Bronchial epithelial cell (primary cell): Measurements from ENCODE around the gene MTRR. TPM values are rescaled to one million over a fixed set of nuclear protein-coding genes. Genes with fewer than 3 reads are reported as not detected.
"Not testable (repeated sequence)": the region's sequence is repeated elsewhere in the genome, so short reads cannot be mapped to it uniquely, and the experiment has no call there.

Experiments used
- DNase-seq: peaks from one replicate; pipeline ENCODE4 v3.0.0-alpha.2; 2010; ENCODE audit warnings: low read depth
- FAIRE-seq: peaks from 2 replicates; lab custom pipeline; 2011; peaks lifted over from hg19 to GRCh38; lab: Jason Lieb, UNC
- H3K27me3 ChIP-seq: 2 replicates; pipeline ENCODE4 v1.5.1; 2011; ENCODE audit warnings: low read length; ENCODE audit not compliant: control insufficient read depth, insufficient read depth
- H3K36me3 ChIP-seq: 2 replicates; pipeline ENCODE4 v1.5.1; 2011; ENCODE audit warnings: low read length; ENCODE audit not compliant: control insufficient read depth, insufficient read depth
- H3K4me3 ChIP-seq: 2 replicates; pipeline ENCODE4 v1.5.1; 2011; ENCODE audit warnings: mild to moderate bottlenecking, low read depth, low read length, control low read depth
- total RNA-seq: library from RNA; depleted of rRNA; stranded (reverse); fragments of >200 nt; gene quantifications from 2 replicates; pipeline ENCODE4 v1.2.1, GENCODE V29; 2014
- TF ChIP-seq, protein P1 (sequence below): IDR thresholded peaks from 2 replicates; pipeline ENCODE4 v1.5.1; 2011; ENCODE audit warnings: mild to moderate bottlenecking, moderate library complexity, low read length, control low read depth, inconsistent platforms; ENCODE audit not compliant: insufficient read depth, severe bottlenecking

The MTRR gene
- total RNA-seq, 1 donor from 2014 or later = 29.2 TPM

DNA sequence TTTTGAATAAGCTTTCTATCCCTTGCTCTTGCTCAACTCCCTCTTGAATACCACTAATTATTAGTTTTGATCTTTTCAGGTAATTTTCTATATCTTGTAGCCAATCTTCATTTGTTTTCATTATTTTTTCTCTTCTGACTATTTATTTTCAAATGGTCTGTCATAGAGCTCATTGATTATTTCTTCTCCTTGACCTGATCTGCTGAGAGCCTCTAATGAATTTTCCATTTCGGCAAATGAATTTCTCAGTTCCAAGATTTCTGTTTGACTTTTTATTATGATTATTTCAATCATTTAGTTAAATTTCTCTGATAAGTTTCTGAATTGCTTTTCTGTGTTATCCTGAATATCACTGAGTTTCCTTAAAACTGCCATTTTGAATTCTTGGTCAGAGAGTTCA lies 39.4 kb downstream of the MTRR start:
- FAIRE-seq = no peak
- Histone ChIP-seq H3K36me3 (peaks cover 2% of the 10 kb centered on the region), H3K27me3 (no peaks in the 10 kb centered on the region), H3K4me3 (no peak overlapping the region)
- no peak for DNase-seq
- TF ChIP-seq, protein P1, sequence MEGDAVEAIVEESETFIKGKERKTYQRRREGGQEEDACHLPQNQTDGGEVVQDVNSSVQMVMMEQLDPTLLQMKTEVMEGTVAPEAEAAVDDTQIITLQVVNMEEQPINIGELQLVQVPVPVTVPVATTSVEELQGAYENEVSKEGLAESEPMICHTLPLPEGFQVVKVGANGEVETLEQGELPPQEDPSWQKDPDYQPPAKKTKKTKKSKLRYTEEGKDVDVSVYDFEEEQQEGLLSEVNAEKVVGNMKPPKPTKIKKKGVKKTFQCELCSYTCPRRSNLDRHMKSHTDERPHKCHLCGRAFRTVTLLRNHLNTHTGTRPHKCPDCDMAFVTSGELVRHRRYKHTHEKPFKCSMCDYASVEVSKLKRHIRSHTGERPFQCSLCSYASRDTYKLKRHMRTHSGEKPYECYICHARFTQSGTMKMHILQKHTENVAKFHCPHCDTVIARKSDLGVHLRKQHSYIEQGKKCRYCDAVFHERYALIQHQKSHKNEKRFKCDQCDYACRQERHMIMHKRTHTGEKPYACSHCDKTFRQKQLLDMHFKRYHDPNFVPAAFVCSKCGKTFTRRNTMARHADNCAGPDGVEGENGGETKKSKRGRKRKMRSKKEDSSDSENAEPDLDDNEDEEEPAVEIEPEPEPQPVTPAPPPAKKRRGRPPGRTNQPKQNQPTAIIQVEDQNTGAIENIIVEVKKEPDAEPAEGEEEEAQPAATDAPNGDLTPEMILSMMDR = no peak

DNA sequence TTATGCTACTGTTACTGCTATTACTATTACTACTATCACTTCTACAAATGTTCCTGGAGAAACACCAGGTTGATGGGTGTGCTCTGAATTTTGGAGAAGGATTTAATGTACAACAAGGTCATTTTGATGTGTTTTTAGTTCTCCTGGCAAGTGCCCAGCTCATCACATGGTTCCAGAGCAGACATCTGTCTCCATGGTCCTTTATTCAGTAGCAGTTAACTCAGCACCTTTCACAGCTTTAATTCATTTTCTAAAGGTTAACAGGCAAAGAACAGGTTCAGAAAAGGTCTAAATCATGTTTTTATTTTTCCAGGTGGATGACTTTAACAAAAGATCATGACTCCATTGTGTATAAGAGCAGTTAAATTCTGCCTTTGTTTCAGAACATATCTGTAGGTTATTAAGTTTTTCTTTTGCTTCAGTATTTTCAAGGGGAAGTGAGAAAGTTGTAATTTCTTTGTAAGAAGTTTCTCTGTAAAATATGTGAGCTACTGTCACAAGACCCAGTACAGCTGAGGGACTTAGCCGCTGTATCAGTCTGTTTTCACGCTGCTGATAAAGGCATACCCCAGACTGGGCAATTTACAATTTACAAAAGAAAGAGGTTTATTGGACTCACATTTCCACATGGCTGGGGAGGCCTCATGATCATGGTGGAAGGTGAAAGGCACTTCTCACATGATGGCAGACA lies 41.9 kb downstream of the MTRR start:
- FAIRE-seq (no peak), DNase-seq (no peak)
- TF ChIP-seq, protein P1 = no peak
- Histone ChIP-seq H3K36me3 (peaks cover 2% of the 10 kb centered on the region), H3K4me3 (no peak overlapping the region), H3K27me3 (no peaks in the 10 kb centered on the region)

DNA sequence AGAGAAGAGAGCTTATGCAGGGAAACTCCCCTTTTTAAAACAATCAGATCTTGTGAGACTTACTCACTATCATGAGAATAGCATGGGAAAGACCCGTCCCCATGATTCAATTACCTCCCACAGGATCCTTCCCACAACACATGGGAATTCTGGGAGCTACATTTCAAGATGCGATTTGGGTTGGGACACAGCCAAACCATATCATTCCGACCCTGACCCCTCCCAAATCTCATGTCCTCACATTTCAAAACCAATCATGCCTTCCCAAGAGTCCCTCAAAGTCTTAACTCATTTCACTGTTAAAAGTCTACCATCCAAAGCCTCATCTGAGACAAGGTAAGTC lies 42.5 kb downstream of the MTRR start:
- DNase-seq, H3K27me3 ChIP-seq, FAIRE-seq, H3K36me3 ChIP-seq, H3K4me3 ChIP-seq: not testable (repeated sequence)

DNA sequence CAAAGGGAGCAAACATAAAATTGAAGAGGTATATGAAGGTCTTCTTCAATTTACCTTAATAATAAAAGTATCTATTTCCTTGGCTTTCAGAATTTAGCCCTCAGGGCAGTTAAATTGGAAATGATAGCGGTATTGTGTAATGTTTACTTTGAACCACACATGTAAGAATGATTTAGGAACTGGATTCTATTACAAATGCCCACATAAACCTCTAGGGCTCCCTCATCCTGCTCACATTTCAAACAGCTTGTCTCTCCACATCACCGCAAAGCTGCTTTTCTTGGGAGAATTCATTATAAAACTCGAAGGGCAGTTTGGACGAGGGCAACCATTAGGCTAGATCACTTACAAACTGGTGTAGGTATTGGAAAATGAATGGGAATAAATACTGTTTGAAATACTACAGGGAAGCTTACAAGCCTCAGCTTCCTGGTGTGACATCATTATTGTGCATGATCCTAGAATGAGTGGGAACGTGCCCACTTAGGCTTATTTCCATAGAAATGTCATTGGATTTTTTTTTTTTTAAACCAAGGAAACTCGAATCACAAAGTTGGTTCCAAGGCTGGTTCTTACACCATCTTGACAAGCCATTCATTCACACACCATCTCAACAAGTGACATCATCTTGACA lies 47.3 kb downstream of the MTRR start:
- no peak overlapping the region for H3K4me3 ChIP-seq
- no peaks in the 10 kb centered on the region for H3K36me3 ChIP-seq
- TF ChIP-seq, protein P1 = no peak
- no peak for FAIRE-seq
- H3K27me3 ChIP-seq = no peaks in the 10 kb centered on the region
- DNase-seq = peak; percentile 55

DNA sequence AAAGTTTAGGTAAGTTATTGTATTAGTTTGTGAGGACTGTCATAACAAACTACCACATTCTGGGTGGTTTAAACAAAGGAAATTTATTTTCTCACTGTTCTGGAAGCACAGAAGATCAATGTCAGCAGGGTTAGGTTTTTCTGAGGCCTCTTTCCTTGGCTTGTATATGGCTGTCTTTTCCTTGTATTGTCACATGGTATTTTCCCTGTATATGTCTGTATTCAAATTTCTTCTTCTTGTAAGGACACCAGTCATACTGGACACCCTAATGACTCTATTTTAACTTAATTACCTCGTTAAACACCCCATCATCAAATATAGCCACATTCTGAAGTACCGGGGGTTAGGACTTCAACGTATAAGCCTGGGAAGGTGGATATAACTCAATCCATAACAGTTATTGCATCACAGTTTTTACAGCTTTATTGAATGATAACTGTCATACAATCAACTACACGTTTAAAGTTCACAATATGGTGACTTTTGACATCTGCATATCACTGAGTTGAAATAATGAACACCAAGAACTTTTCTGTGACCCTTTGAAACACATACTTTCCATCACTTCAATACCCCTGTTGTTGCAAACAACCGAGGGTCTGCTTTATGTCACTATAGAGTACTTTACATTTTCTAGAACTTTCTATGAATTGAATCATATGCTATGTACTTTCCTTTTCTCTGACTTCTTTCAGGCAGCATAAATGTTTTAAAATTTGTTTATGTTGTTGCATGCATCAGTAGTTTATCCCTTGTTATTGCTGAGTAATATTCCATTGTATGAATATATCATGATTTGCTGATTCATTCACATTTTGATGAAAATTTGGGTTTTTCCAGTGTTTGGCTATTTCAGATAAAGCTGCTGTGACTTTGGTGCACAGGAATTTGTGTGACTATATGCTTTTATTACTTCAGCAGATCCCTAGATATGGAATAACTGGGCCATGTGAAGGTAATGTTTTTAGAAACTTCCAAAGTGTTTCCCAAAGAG lies 48.5 kb downstream of the MTRR start:
- H3K36me3 ChIP-seq = no peaks in the 10 kb centered on the region
- H3K27me3 ChIP-seq = no peaks in the 10 kb centered on the region
- FAIRE-seq (no peak), DNase-seq (no peak)
- TF ChIP-seq, protein P1 = no peak
- H3K4me3 ChIP-seq = no peak overlapping the region
